Gastroesophageal sphincter (tissue), 4 donors: ENCODE results near the gene MAP3K4. TPM values are rescaled to one million over a fixed set of nuclear protein-coding genes. Genes with fewer than 3 reads are reported as not detected.

Experiments
- ATAC-seq: fragments of 150-250 bp; one replicate; pipeline ENCODE4 v1.9.1; 2016; ENCODE audit warnings: mild to moderate bottlenecking, moderate library complexity
- H3K27ac ChIP-seq, 4 donors: fragments of 200-600 bp; sonication (generic) in 3 of 4; 1 replicate in 3 of 4; 2 replicates in 1 of 4; pipeline ENCODE4 v1.5.1; 2016 to 2019
- H3K27me3 ChIP-seq: fragments of 200-600 bp; sonication (generic); one replicate; pipeline ENCODE4 v1.5.1; 2019
- H3K36me3 ChIP-seq, 2 donors: fragments of 200-600 bp; sonication (generic); one replicate each; pipeline ENCODE4 v1.5.1; 2019; ENCODE audit warnings: control low read depth in 1 of 2
- H3K4me1 ChIP-seq, 3 donors: fragments of 200-600 bp; sonication (generic); 1 replicate in 2 of 3; 2 replicates in 1 of 3; pipeline ENCODE4 v1.5.1; 2016 to 2019; ENCODE audit warnings: control low read depth in 2 of 3
- H3K4me3 ChIP-seq, 2 donors: fragments of 200-600 bp; sonication (generic); one replicate each; pipeline ENCODE4 v1.5.1; 2019; ENCODE audit warnings: mild to moderate bottlenecking in 1 of 2, moderate library complexity in 1 of 2
- H3K9me3 ChIP-seq, 3 donors: fragments of 200-600 bp; sonication (generic); one replicate each; pipeline ENCODE4 v1.5.1; 2017 to 2019; ENCODE audit warnings: control low read depth in 2 of 3
- CTCF ChIP-seq, 4 experiments: fragments of 200-600 bp in 2 of 4; fragments of 450-650 bp in 2 of 4; sonication (generic) in 1 of 4; IDR thresholded peaks; one replicate each; pipeline ENCODE4 v1.5.1; 2017 to 2019; ENCODE audit warnings: antibody characterized with exemption in 4 of 4, mild to moderate bottlenecking in 2 of 4, moderate library complexity in 2 of 4
- EP300 ChIP-seq: sonication (generic); formaldehyde crosslinking; IDR thresholded peaks from one replicate; pipeline ENCODE4 v1.6.1; 2017; ENCODE audit warnings: antibody characterized with exemption, mild to moderate bottlenecking
- POLR2A ChIP-seq, 2 donors: fragments of 450-650 bp; IDR thresholded peaks; one replicate each; pipeline ENCODE4 v1.6.1; 2017; ENCODE audit warnings: antibody characterized with exemption in 2 of 2, mild to moderate bottlenecking in 2 of 2, moderate library complexity in 1 of 2
- POLR2AphosphoS5 ChIP-seq: sonication (generic); formaldehyde crosslinking; IDR thresholded peaks from one replicate; pipeline ENCODE4 v1.6.1; 2017; ENCODE audit warnings: antibody characterized with exemption
- WGBS, 2 donors: methylation state at CpG; one replicate each; pipeline ENCODE4 v1.1.5; 2018; ENCODE audit warnings: low coverage in 1 of 2; 5-methylcytosine and 5-hydroxymethylcytosine counted together
- total RNA-seq, 4 donors: library from RNA; depleted of rRNA; stranded (reverse); fragments of >200 nt; gene quantifications; one replicate each; pipeline ENCODE4 v1.1.0, GENCODE V29; 2016

Gene MAP3K4
- total RNA-seq, 4 donors from 2014 or later = 23.0 to 29.3 (median 26.8) TPM

- ATAC-seq = no peak
- Histone ChIP-seq H3K9me3 (no peaks in the 10 kb centered on the region), H3K4me3 (no peak overlapping the region), H3K27me3 (no peaks in the 10 kb centered on the region), H3K4me1 (no peaks in the 10 kb centered on the region), H3K27ac (no peak overlapping the region), H3K36me3 (peaks cover 0 to 71% of the 10 kb centered on the region in 2 donors)
- no peak for TF ChIP-seq POLR2AphosphoS5
- TF ChIP-seq POLR2A (IDR thresholded peaks at IDR 0.05) = no peak
- TF ChIP-seq EP300 = no peak
- no peak for TF ChIP-seq CTCF (IDR thresholded peaks at IDR 0.05)
- WGBS, 2 donors = 100% methylated on average over 2 of the region's 11 CpGs
Measured at GRCh38 chr6:161141173-161141572, 149.6 kb downstream of the MAP3K4 start.

- TF ChIP-seq POLR2A (IDR thresholded peaks at IDR 0.05) (no peak), EP300 (no peak), CTCF (IDR thresholded peaks at IDR 0.05) (no peak), POLR2AphosphoS5 (no peak)
- H3K36me3 ChIP-seq = peaks cover 0 to 71% of the 10 kb centered on the region in 2 donors
Measured at GRCh38 chr6:161142957-161143296, 151.4 kb downstream of the MAP3K4 start.

GRCh38 chr6:161143663-161144430, 152.3 kb downstream of the MAP3K4 start:
- H3K9me3 ChIP-seq = no peaks in the 10 kb centered on the region
- no peak for TF ChIP-seq EP300
- TF ChIP-seq CTCF (IDR thresholded peaks at IDR 0.05) = no peak
- TF ChIP-seq POLR2A (IDR thresholded peaks at IDR 0.05) = no peak
- TF ChIP-seq POLR2AphosphoS5 = no peak
- ATAC-seq = no peak
- H3K27ac ChIP-seq = no peak overlapping the region
- no peak overlapping the region for H3K4me3 ChIP-seq
- no peaks in the 10 kb centered on the region for H3K4me1 ChIP-seq
- H3K36me3 ChIP-seq = peaks cover 0 to 76% of the 10 kb centered on the region in 2 donors
- no peaks in the 10 kb centered on the region for H3K27me3 ChIP-seq
- 84 to 92% methylated on average over 6 to 8 of the region's 11 CpGs for WGBS, 2 donors

More at GRCh38 chr6:161142957-161143296, 151.4 kb downstream of the MAP3K4 start:
- Histone ChIP-seq H3K4me3 (no peak overlapping the region), H3K27me3 (no peaks in the 10 kb centered on the region), H3K9me3 (no peaks in the 10 kb centered on the region), H3K27ac (no peak overlapping the region), H3K4me1 (no peaks in the 10 kb centered on the region)
- WGBS, 2 donors = 100% methylated on average over 1 to 2 of the region's 5 CpGs
- no peak for ATAC-seq

GRCh38 chr6:161150136-161150535, 158.6 kb downstream of the MAP3K4 start:
- H3K27ac ChIP-seq = no peak overlapping the region

More at GRCh38 chr6:161150136-161150535, 158.6 kb downstream of the MAP3K4 start:
- ATAC-seq = no peak
- Histone ChIP-seq H3K9me3 (no peaks in the 10 kb centered on the region), H3K4me3 (no peak overlapping the region), H3K36me3 (peaks cover 0 to 92% of the 10 kb centered on the region in 2 donors), H3K4me1 (no peaks in the 10 kb centered on the region), H3K27me3 (no peaks in the 10 kb centered on the region)
- WGBS, 2 donors = 82 to 85% methylated on average over 3 to 5 of the region's 5 CpGs
- TF ChIP-seq CTCF (IDR thresholded peaks at IDR 0.05) (no peak), EP300 (no peak), POLR2AphosphoS5 (no peak), POLR2A (IDR thresholded peaks at IDR 0.05) (no peak)
